H1 (cell line): ENCODE results near the gene ZC2HC1C. TPM values are rescaled to one million over a fixed set of nuclear protein-coding genes. Genes with fewer than 3 reads are reported as not detected.

Experiments
- CTCF ChIA-PET: fragments of 300-600 bp; sonication (Branson Sonifier 250); formaldehyde crosslinking; loops from one replicate; lab custom pipeline; 2021; ENCODE audit not compliant: partially characterized antibody; lab: Charles Lee
- POLR2A ChIA-PET: fragments of 300-600 bp; sonication (Branson Sonifier 250); formaldehyde crosslinking; loops from one replicate; lab custom pipeline; 2021; ENCODE audit warnings: inconsistent platforms; ENCODE audit not compliant: partially characterized antibody; lab: Charles Lee
- DNase-seq, 2 experiments: peaks; one replicate each; pipeline versions ENCODE4 v3.0.0 to v3.0.0-alpha.2; 2010 to 2022; ENCODE audit warnings: low spot score in 2 of 2, low read depth in 1 of 2, mixed read lengths in 1 of 2
- FAIRE-seq: peaks from 2 replicates; lab custom pipeline; 2011; peaks lifted over from hg19 to GRCh38; lab: Jason Lieb, UNC
- H2AFZ ChIP-seq: 2 replicates; pipeline ENCODE4 v1.8.1; 2012; ENCODE audit warnings: low read length, inconsistent platforms
- H2AK5ac ChIP-seq: 2 replicates; pipeline ENCODE4 v1.6.1; 2013; ENCODE audit warnings: low read depth, low read length
- H2BK120ac ChIP-seq: replicated peaks from 2 replicates; pipeline ENCODE3; 2013; ENCODE audit warnings: low read depth, low read length, inconsistent platforms
- H2BK12ac ChIP-seq: 2 replicates; pipeline ENCODE4 v1.6.1; 2013; ENCODE audit warnings: low read depth, low read length
- H2BK15ac ChIP-seq: 2 replicates; pipeline ENCODE4 v1.6.1; 2013; ENCODE audit warnings: low read length
- H2BK20ac ChIP-seq: 2 replicates; pipeline ENCODE4 v1.6.1; 2013; ENCODE audit warnings: low read length
- H2BK5ac ChIP-seq: 2 replicates; pipeline ENCODE4 v1.6.1; 2013; ENCODE audit warnings: low read depth, low read length
- H3K14ac ChIP-seq: 2 replicates; pipeline ENCODE4 v1.6.1; 2013; ENCODE audit warnings: inconsistent platforms; ENCODE audit not compliant: insufficient read length
- H3K18ac ChIP-seq: 2 replicates; pipeline ENCODE4 v1.6.1; 2013; ENCODE audit warnings: low read length; ENCODE audit errors: extremely low read depth
- H3K23ac ChIP-seq: 2 replicates; pipeline ENCODE4 v1.6.1; 2013; ENCODE audit warnings: inconsistent platforms; ENCODE audit not compliant: insufficient read length
- H3K23me2 ChIP-seq: 2 replicates; pipeline ENCODE4 v1.6.1; 2013; ENCODE audit warnings: low read depth, low read length
- H3K27ac ChIP-seq: 2 replicates; pipeline ENCODE4 v1.6.1; 2011; ENCODE audit warnings: low read depth, low read length, inconsistent platforms
- H3K27me3 ChIP-seq, 4 experiments: replicated peaks in 1 of 4; 1 replicate in 1 of 4; 2 replicates in 3 of 4; pipeline versions ENCODE4 v1.6.1 to v1.8.1; 2011 to 2013; ENCODE audit warnings: low read length in 3 of 4, mild to moderate bottlenecking in 3 of 4, inconsistent platforms in 2 of 4, mixed read lengths in 2 of 4, moderate library complexity in 1 of 4; ENCODE audit not compliant: control insufficient read depth in 3 of 4, insufficient read depth in 3 of 4; ENCODE audit errors: extremely low read depth in 1 of 4
- H3K36me3 ChIP-seq, 4 experiments: 2 replicates each; pipeline versions ENCODE4 v1.6.1 to v1.8.1; 2011 to 2013; ENCODE audit warnings: mild to moderate bottlenecking in 4 of 4, low read length in 3 of 4, moderate library complexity in 2 of 4, control low read depth in 1 of 4, inconsistent platforms in 1 of 4; ENCODE audit not compliant: insufficient read depth in 4 of 4, control insufficient read depth in 2 of 4
- H3K4ac ChIP-seq: replicated peaks from 2 replicates; pipeline ENCODE3; 2013; ENCODE audit warnings: low read length, low read depth, mixed read lengths, inconsistent platforms; ENCODE audit not compliant: insufficient read length
- H3K4me1 ChIP-seq, 4 experiments: replicated peaks in 1 of 4; 1 replicate in 1 of 4; 2 replicates in 3 of 4; pipeline versions ENCODE4 v1.6.1 to v1.8.1; 2011 to 2013; ENCODE audit warnings: low read length in 3 of 4, inconsistent platforms in 2 of 4, mixed read lengths in 1 of 4; ENCODE audit not compliant: insufficient read depth in 4 of 4, control insufficient read depth in 3 of 4
- H3K4me2 ChIP-seq, 2 experiments: 2 replicates each; pipeline versions ENCODE4 v1.6.1 to v1.8.1; 2011 to 2013; ENCODE audit warnings: low read depth in 2 of 2, low read length in 2 of 2, control low read depth in 1 of 2, inconsistent platforms in 1 of 2, mild to moderate bottlenecking in 1 of 2; ENCODE audit not compliant: insufficient read depth in 1 of 2
- H3K4me3 ChIP-seq, 4 experiments: fragments of 200-600, 300-600 bp in 1 of 4; sonication (generic), shearing (Covaris generic), sonication (Bioruptor Twin) in 1 of 4; 2 replicates each; pipeline versions ENCODE4 v1.5.1 to v1.8.1; 2011 to 2016; ENCODE audit warnings: low read length in 4 of 4, low read depth in 3 of 4, control low read depth in 2 of 4, inconsistent platforms in 2 of 4, mild to moderate bottlenecking in 2 of 4, mixed read lengths in 1 of 4, moderate library complexity in 1 of 4; ENCODE audit not compliant: insufficient read depth in 2 of 4; ENCODE audit errors: extremely low read depth in 1 of 4
- H3K56ac ChIP-seq: replicated peaks from 2 replicates; pipeline ENCODE3; 2013; ENCODE audit warnings: low read depth, mild to moderate bottlenecking, mixed read lengths, low read length, inconsistent platforms; ENCODE audit not compliant: insufficient read length
- H3K79me1 ChIP-seq: 2 replicates; pipeline ENCODE4 v1.6.1; 2013; ENCODE audit warnings: low read depth, low read length, control low read depth
- H3K79me2 ChIP-seq, 2 experiments: 2 replicates each; pipeline versions ENCODE4 v1.6.1 to v1.8.1; 2012 to 2013; ENCODE audit warnings: low read length in 2 of 2, mild to moderate bottlenecking in 2 of 2, inconsistent platforms in 1 of 2; ENCODE audit not compliant: insufficient read depth in 2 of 2, control insufficient read depth in 1 of 2
- H3K9ac ChIP-seq, 4 experiments: replicated peaks in 1 of 4; 1 replicate in 1 of 4; 2 replicates in 3 of 4; pipeline versions ENCODE4 v1.6.1 to v1.8.1; 2011 to 2013; ENCODE audit warnings: low read depth in 3 of 4, low read length in 3 of 4, control low read depth in 2 of 4, mild to moderate bottlenecking in 2 of 4, moderate library complexity in 2 of 4, inconsistent platforms in 1 of 4; ENCODE audit errors: extremely low read depth in 1 of 4
- H3K9me3 ChIP-seq, 2 experiments: 2 replicates each; pipeline versions ENCODE4 v1.6.1 to v1.8.1; 2012 to 2013; ENCODE audit warnings: mild to moderate bottlenecking in 2 of 2, moderate library complexity in 2 of 2, control low read depth in 1 of 2, inconsistent platforms in 1 of 2, low read depth in 1 of 2, low read length in 1 of 2, mixed read lengths in 1 of 2; ENCODE audit not compliant: insufficient read depth in 2 of 2
- H4K20me1 ChIP-seq, 2 experiments: replicated peaks in 1 of 2; 2 replicates each; pipeline versions ENCODE3 to v1.8.1; 2011 to 2013; ENCODE audit warnings: inconsistent platforms in 2 of 2, low read length in 2 of 2, mild to moderate bottlenecking in 1 of 2; ENCODE audit not compliant: insufficient read depth in 2 of 2, control insufficient read depth in 1 of 2
- H4K5ac ChIP-seq: 2 replicates; pipeline ENCODE4 v1.6.1; 2013; ENCODE audit warnings: low read length, low read depth, mixed read lengths, inconsistent platforms; ENCODE audit not compliant: insufficient read length
- H4K8ac ChIP-seq: 2 replicates; pipeline ENCODE4 v1.8.0; 2013; ENCODE audit warnings: mild to moderate bottlenecking, moderate library complexity, low read length, inconsistent platforms; ENCODE audit not compliant: insufficient read depth; ENCODE audit errors: extremely low read depth
- H4K91ac ChIP-seq: replicated peaks from 2 replicates; pipeline ENCODE3; 2013; ENCODE audit warnings: low read length, mixed read lengths, inconsistent platforms; ENCODE audit not compliant: insufficient read length
- CREB1 ChIP-seq: IDR thresholded peaks from 2 replicates; pipeline ENCODE4 v1.6.1; 2012; ENCODE audit warnings: inconsistent platforms
- CTBP2 ChIP-seq: IDR thresholded peaks from 2 replicates; pipeline ENCODE4 v1.7.0; 2011; ENCODE audit warnings: borderline replicate concordance, mild to moderate bottlenecking, moderate library complexity, mixed read lengths, low read length; ENCODE audit not compliant: insufficient read depth, insufficient read length
- FOSL1 ChIP-seq: IDR thresholded peaks from 2 replicates; pipeline ENCODE4 v1.6.1; 2011; ENCODE audit warnings: mild to moderate bottlenecking, low read depth, low read length, moderate library complexity; ENCODE audit not compliant: insufficient read depth
- RBBP5 ChIP-seq: IDR thresholded peaks from 2 replicates; pipeline ENCODE4 v1.7.1; 2012; ENCODE audit warnings: low read depth, mild to moderate bottlenecking, inconsistent platforms, low read length, moderate library complexity, borderline replicate concordance
- SP1 ChIP-seq: IDR thresholded peaks from 2 replicates; pipeline ENCODE4 v1.6.1; 2011; ENCODE audit warnings: low read depth, low read length
- WGBS, 2 experiments: shearing (Covaris generic) in 1 of 2; methylation state at CpG; one replicate each; pipeline versions ENCODE4 v1.1.6 to v1.1.7; 2013 to 2015; ENCODE audit warnings: low lambda C conversion rate in 2 of 2, mixed read lengths in 2 of 2, inconsistent platforms in 1 of 2, low coverage in 1 of 2, missing lambda C conversion rate in 1 of 2; ENCODE audit not compliant: insufficient replicate concordance in 2 of 2, insufficient coverage in 1 of 2, insufficient read length in 1 of 2; ENCODE audit errors: extremely low coverage in 1 of 2, missing lambda C conversion rate in 1 of 2; 5-methylcytosine and 5-hydroxymethylcytosine counted together
- polyA plus RNA-seq, 7 experiments: library from polyadenylated mRNA; depleted of rRNA in 3 of 7; stranded (reverse) in 5 of 7; unstranded in 2 of 7; fragments of >200 nt in 5 of 7; fragments of 200-250 nt in 2 of 7; gene quantifications; 1 replicate in 5 of 7; 2 replicates in 1 of 7; 4 replicates in 1 of 7; pipeline versions ENCODE4 v1.2.1 to v1.2.3, GENCODE V29; 2011 to 2013; ENCODE audit warnings: missing spikeins in 2 of 7, mixed read lengths in 2 of 7
- total RNA-seq: library from RNA; stranded (reverse); fragmentation: NEBNext Ultra II Directional; extraction: Animal tissue kit (Norgen Biotek cat#: 25700); gene quantifications from 2 replicates; pipeline ENCODE4 v1.2.1, GENCODE V29; 2021

The ZC2HC1C gene
- total and polyA plus RNA-seq, 2 of the 8 experiments (the other 6 are each of a cell fraction or from before 2014, with no cell fraction given): 0.57 to 1.2 TPM

GRCh38 chr14:75025876-75026275 lies 43.6 kb upstream of the ZC2HC1C start:
- no peak overlapping the region for H3K56ac ChIP-seq
- no peak overlapping the region for H2AK5ac ChIP-seq
- H4K5ac ChIP-seq: no peak overlapping the region
- POLR2A ChIA-PET: interaction anchor here (1.3 to 1.5 kb wide), 2 partner anchors 13 to 15 kb away, joined by 3 to 4 read pairs; no protein-coding TSS in a partner anchor
- H2BK120ac ChIP-seq: no peak overlapping the region
- no peak for FAIRE-seq
- H3K4me1 ChIP-seq: no peaks in the 10 kb centered on the region
- H2BK5ac ChIP-seq: no peak overlapping the region
- H3K23ac ChIP-seq: no peak overlapping the region
- no peak overlapping the region for H2BK20ac ChIP-seq
- no peak overlapping the region for H4K91ac ChIP-seq
- H4K20me1 ChIP-seq: peaks cover 0 to 1% of the 10 kb centered on the region in 2 experiments
- no peaks in the 10 kb centered on the region for H3K9me3 ChIP-seq
- no peak for DNase-seq
- H3K79me2 ChIP-seq: no peaks in the 10 kb centered on the region
- no peak overlapping the region for H3K4ac ChIP-seq
- no peak overlapping the region for H3K18ac ChIP-seq
- H2AFZ ChIP-seq: no peak overlapping the region
- no peak overlapping the region for H2BK12ac ChIP-seq
- no peaks in the 10 kb centered on the region for H3K79me1 ChIP-seq
- no peak overlapping the region for H3K14ac ChIP-seq
- H3K36me3 ChIP-seq: peaks cover 0 to 16% (median 0%) of the 10 kb centered on the region in 4 experiments; a peak in 5 of 8 replicates
- CTCF ChIA-PET: interaction anchor here (0.8 to 4.7 kb wide), 6 partner anchors 42 to 163 kb away, joined by 3 to 33 read pairs (median 4); no protein-coding TSS in a partner anchor
- H3K27ac ChIP-seq: no peak overlapping the region
- 78 to 100% methylated on average over 1 to 2 of the region's 2 CpGs for WGBS, 2 experiments
- H3K9ac ChIP-seq: no peak overlapping the region
- H3K23me2 ChIP-seq: no peaks in the 10 kb centered on the region
- no peak overlapping the region for H3K4me2 ChIP-seq
- H3K4me3 ChIP-seq: no peak overlapping the region
- H3K27me3 ChIP-seq: no peaks in the 10 kb centered on the region
- no peak overlapping the region for H4K8ac ChIP-seq
- no peak overlapping the region for H2BK15ac ChIP-seq
- no peak for TF ChIP-seq RBBP5
- TF ChIP-seq CTBP2: no peak
- no peak for TF ChIP-seq SP1
- TF ChIP-seq FOSL1: no peak
- no peak for TF ChIP-seq CREB1
